Stimulated activated memory B cell treated with anti-CD40 and anti-IgM and Interleukin-4, amounts not matched to agents 10 μg/mL and 1 μg/mL and 100 μg/mL, for 72 hours (primary cell): Measurements from ENCODE around the gene CDH4.
"Not testable (repeated sequence)": the region's sequence is repeated elsewhere in the genome, so short reads cannot be mapped to it uniquely, and the experiment has no call there.

Source experiments
- ATAC-seq: fragments of 150-1000 bp; cut with Tn5 transposase; 2 replicates; pipeline ENCODE4 v1.10.0; 2021
- H3K27ac Mint-ChIP-seq: one replicate; pipeline ENCODE4 v1.8.0; 2022; ENCODE audit warnings: mild to moderate bottlenecking, mixed read lengths
- H3K27me3 Mint-ChIP-seq: one replicate; pipeline ENCODE4 v1.8.0; 2022; ENCODE audit warnings: mixed read lengths
- H3K36me3 Mint-ChIP-seq: one replicate; pipeline ENCODE4 v1.8.0; 2022; ENCODE audit warnings: mixed read lengths
- H3K4me1 Mint-ChIP-seq: one replicate; pipeline ENCODE4 v1.8.0; 2022; ENCODE audit warnings: mixed read lengths
- H3K4me3 Mint-ChIP-seq: one replicate; pipeline ENCODE4 v1.8.0; 2022; ENCODE audit warnings: mild to moderate bottlenecking, moderate library complexity, mixed read lengths
- H3K9me3 Mint-ChIP-seq: one replicate; pipeline ENCODE4 v1.8.0; 2022; ENCODE audit warnings: mixed read lengths

Gene CDH4

DNA sequence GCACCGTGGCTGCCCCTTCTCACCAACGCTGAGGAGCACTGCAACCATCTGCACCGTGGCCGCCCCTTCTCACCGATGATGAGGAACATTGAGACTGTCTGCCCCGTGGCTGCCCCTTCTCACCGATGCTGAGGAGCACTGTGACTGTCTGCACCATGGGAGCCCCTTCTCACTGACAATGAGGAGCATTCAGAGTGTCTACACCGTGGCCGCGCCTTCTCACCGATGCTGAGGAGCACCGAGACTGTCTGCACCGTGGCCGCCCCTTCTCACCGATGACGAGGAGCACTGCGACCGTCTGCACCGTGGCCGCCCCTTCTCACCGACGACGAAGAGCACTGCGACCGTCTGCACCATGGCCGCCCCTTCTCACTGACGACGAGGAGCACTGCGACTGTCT is 693.4 kb downstream of the CDH4 start:
- not testable (repeated sequence) for H3K27me3 Mint-ChIP-seq, H3K4me3 Mint-ChIP-seq, H3K36me3 Mint-ChIP-seq, H3K27ac Mint-ChIP-seq, ATAC-seq, H3K4me1 Mint-ChIP-seq, H3K9me3 Mint-ChIP-seq

DNA sequence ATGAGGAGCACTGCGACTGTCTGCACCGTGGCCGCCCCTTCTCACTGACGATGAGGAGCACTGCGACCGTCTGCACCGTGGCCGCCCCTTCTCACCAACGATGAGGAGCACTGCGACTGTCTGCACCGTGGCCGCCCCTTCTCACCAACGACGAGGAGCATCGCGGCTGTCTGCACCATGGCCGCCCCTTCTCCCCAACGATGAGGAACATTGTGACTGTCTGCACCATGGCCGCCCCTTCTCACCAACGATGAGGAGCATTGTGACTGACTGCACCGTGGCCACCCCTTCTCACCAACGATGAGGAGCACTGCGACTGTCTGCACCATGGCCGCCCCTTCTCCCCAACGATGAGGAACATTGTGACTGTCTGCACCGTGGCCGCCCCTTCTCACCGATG is 696.0 kb downstream of the CDH4 start:
- H3K4me3 Mint-ChIP-seq, ATAC-seq, H3K36me3 Mint-ChIP-seq, H3K27ac Mint-ChIP-seq, H3K9me3 Mint-ChIP-seq, H3K4me1 Mint-ChIP-seq: not testable (repeated sequence)
- H3K27me3 Mint-ChIP-seq, result peaks cover 14% of the 10 kb centered on the region

GRCh38 chr20:61948586-61949362 is 696.7 kb downstream of the CDH4 start:
- no peak for ATAC-seq
- Mint-ChIP-seq H3K9me3 (no peaks in the 10 kb centered on the region), H3K4me1 (no peaks in the 10 kb centered on the region), H3K36me3 (no peaks in the 10 kb centered on the region), H3K27me3 (peaks cover 20% of the 10 kb centered on the region), H3K4me3 (no peak overlapping the region), H3K27ac (no peak overlapping the region)

GRCh38 chr20:61949363-61949713 is 697.3 kb downstream of the CDH4 start:
- no peak overlapping the region for H3K27ac Mint-ChIP-seq

GRCh38 chr20:61949714-61950640 is 697.9 kb downstream of the CDH4 start:
- Mint-ChIP-seq H3K27me3 (peaks cover 32% of the 10 kb centered on the region), H3K27ac (no peak overlapping the region), H3K36me3 (no peaks in the 10 kb centered on the region), H3K4me1 (no peaks in the 10 kb centered on the region), H3K4me3 (no peak overlapping the region), H3K9me3 (no peaks in the 10 kb centered on the region)
- ATAC-seq, result no peak

More at GRCh38 chr20:61949363-61949713, 697.3 kb downstream of the CDH4 start:
- no peaks in the 10 kb centered on the region for H3K4me1 Mint-ChIP-seq
- no peaks in the 10 kb centered on the region for H3K36me3 Mint-ChIP-seq
- no peaks in the 10 kb centered on the region for H3K9me3 Mint-ChIP-seq
- no peak overlapping the region for H3K4me3 Mint-ChIP-seq
- ATAC-seq, result no peak
- H3K27me3 Mint-ChIP-seq, result peaks cover 26% of the 10 kb centered on the region

- Mint-ChIP-seq H3K27me3 (peaks cover 34% of the 10 kb centered on the region), H3K36me3 (no peaks in the 10 kb centered on the region), H3K27ac (no peak overlapping the region), H3K4me1 (no peaks in the 10 kb centered on the region), H3K9me3 (no peaks in the 10 kb centered on the region), H3K4me3 (no peak overlapping the region)
- no peak for ATAC-seq
These were observed 698.6 kb downstream of the CDH4 start for GRCh38 chr20:61950641-61951071.

DNA sequence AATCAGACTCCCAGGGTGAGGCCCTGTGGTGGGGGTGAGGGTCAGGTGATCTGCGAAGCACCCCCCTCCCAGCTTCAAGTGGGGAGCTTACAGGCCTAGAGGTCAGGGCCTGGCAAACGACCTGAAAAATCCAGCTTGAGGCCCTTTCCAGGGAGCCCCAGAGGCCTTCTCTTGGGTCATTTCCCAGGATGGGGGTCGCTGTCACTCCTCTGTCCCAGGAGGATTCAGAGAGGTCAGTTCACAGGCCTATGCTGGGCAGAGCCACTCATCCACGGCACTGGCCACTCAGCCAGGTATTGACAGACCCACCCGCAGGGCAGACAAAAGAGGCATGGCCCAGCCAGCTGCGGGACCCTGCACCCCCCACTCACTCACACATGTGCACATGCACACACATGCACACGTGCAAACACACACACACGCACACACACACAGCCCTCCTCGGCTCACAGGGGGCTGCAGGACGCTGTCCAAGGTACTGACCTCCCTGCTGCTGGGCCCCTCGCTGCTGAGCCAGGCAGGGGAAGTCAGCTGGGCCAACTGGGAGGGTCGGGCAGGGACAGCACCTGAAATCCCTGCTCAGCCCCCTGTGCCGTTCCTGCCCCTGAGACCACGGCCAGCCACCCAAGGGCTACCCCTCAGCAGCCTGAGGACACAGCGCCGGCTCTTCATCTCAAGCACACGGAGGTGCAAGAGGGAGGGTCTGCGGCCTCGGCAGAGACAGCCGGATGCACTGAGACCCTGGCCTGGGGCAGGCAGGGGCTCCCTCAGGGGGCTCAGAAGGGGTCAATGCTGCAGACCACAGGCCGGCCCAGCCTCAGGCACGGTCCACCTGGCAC is 699.9 kb downstream of the CDH4 start:
- no peaks in the 10 kb centered on the region for H3K4me1 Mint-ChIP-seq

DNA sequence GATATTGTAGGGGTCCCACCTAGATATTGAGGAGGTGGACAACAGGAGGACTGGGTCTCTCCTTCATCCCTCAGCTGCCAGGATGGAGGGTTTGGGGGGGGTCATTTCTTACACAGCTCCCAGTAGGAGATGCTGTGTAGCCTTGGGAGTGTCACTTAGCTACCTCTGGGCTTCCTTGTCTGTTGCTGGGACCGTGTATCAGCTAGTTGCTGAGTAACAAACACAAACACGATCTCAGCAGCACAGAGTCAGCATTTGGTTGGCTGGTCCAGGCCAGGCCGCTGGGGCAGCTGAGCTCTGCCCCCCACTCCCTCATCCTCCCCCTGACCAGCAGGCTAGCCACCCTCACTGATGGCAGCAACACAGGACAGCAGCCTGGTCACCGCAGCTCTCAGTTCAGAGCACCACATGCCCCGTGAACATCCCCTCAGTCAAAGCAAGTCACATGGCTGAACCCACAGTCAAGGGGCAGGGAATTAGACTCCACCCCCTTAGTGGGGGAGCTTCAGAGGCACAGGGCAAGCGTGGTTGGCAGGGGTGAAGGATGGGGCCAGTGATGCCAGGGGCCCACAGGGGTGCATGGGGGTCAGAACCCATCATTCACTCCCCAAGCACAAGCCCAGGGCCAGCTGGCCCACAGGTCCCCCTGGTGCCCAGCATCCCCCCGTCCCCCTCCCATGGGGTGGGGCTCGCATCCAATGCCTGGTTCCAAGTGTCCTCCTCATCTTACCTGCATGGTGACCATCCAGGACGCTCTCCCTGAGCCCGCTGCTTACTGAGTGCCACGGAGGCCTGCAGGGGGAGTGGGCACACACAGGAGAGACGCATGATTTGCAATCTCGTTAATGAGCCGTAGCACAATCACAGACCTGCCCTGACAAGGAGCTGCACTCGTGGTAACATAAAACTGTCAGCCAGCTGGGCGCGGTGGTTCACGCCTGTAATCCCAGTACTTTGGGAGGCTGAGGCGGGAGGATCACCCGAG is 701.3 kb downstream of the CDH4 start:
- Mint-ChIP-seq H3K27me3 (peaks cover 34% of the 10 kb centered on the region), H3K9me3 (no peaks in the 10 kb centered on the region), H3K27ac (no peak overlapping the region), H3K36me3 (no peaks in the 10 kb centered on the region), H3K4me3 (no peak overlapping the region), H3K4me1 (no peaks in the 10 kb centered on the region)
- no peak for ATAC-seq

More for the DNA sequence above, 699.9 kb downstream of the CDH4 start:
- Mint-ChIP-seq H3K36me3 (no peaks in the 10 kb centered on the region), H3K27me3 (peaks cover 34% of the 10 kb centered on the region), H3K9me3 (no peaks in the 10 kb centered on the region), H3K4me3 (no peak overlapping the region), H3K27ac (no peak overlapping the region)
- no peak for ATAC-seq

- Mint-ChIP-seq H3K4me1 (no peaks in the 10 kb centered on the region), H3K36me3 (no peaks in the 10 kb centered on the region), H3K4me3 (no peak overlapping the region), H3K9me3 (no peaks in the 10 kb centered on the region), H3K27ac (no peak overlapping the region), H3K27me3 (peaks cover 34% of the 10 kb centered on the region)
- no peak for ATAC-seq
These were observed 702.4 kb downstream of the CDH4 start for GRCh38 chr20:61954276-61955021.

DNA sequence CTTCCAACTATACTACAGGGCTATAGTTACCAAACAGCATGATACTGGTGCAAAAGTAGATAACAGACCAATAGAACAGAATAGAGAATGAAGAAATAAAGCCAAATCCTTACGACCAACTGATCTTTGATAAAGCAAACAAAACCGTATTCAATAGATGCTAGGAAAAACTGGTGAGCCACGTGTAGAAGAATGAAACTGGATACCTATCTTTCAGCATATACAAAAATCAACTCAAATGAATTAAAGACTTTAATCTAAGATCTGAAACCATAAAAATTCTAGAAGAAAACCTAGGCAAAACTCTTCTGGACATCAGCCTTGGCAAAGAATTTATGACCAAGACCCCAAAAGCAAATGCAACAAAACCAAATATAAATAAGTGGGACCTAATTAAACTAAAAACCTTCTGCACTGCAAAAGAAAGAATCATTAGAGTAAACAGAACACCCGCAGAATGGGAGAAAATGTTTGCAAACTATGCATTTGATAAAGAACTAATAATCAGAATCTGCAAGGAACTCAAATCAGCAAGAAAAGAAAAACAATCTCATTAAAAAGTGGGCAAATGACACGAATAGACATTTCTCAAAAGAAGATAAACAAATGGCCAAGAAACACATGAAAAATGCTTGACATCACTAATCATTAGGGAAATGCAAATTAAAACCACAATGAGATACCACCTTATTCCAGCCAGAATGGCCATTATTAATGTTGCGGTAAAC is 703.8 kb downstream of the CDH4 start:
- Mint-ChIP-seq H3K4me1 (no peaks in the 10 kb centered on the region), H3K4me3 (no peak overlapping the region), H3K27me3 (peaks cover 34% of the 10 kb centered on the region), H3K9me3 (no peaks in the 10 kb centered on the region), H3K36me3 (no peaks in the 10 kb centered on the region), H3K27ac (no peak overlapping the region)
- ATAC-seq, result no peak

DNA sequence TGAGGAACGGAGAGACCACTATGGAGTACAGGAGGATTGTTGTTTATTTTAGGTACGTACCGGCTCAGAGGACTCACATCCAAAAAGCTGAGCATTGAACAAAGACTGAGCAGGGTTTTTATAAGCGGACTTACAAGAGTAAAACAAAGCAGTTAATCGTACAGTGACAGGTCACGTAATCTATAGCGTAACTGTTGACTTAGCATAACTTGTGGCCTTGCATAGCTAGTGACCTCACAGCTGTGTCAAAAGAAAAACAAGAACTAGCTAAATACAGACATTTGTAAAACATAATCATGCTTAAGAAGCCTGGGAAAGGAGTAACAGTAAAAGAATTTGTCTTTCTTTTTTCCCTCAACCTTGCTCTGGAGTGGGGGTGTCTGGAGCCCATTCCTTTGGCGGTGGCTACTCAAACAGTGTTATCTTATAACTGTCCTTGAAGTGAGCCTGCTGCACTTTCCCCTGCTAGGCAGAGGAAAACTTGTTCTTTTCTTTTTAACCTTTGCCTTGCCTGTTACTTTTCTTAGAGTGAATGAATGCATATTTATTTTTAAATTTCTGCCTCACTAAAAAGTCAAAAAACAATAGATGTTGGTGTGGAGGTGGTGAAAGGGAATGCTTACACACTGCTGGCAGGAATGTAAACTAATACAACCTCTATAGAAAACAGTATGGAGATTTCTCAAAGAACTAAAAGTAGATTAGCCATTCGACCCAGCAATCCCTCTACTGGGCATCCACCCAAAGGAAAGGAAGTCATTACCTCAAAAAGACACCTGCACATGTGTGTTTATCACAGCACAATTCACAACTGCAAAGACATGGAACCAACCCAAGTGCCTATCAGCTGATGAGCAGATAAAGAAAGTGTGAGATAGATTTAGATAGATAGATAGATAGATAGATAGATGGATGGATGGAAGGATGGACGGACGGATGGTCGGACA is 704.6 kb downstream of the CDH4 start:
- ATAC-seq, result no peak
- Mint-ChIP-seq H3K4me1 (no peaks in the 10 kb centered on the region), H3K9me3 (no peaks in the 10 kb centered on the region), H3K27me3 (peaks cover 34% of the 10 kb centered on the region), H3K4me3 (no peak overlapping the region), H3K27ac (no peak overlapping the region), H3K36me3 (no peaks in the 10 kb centered on the region)

DNA sequence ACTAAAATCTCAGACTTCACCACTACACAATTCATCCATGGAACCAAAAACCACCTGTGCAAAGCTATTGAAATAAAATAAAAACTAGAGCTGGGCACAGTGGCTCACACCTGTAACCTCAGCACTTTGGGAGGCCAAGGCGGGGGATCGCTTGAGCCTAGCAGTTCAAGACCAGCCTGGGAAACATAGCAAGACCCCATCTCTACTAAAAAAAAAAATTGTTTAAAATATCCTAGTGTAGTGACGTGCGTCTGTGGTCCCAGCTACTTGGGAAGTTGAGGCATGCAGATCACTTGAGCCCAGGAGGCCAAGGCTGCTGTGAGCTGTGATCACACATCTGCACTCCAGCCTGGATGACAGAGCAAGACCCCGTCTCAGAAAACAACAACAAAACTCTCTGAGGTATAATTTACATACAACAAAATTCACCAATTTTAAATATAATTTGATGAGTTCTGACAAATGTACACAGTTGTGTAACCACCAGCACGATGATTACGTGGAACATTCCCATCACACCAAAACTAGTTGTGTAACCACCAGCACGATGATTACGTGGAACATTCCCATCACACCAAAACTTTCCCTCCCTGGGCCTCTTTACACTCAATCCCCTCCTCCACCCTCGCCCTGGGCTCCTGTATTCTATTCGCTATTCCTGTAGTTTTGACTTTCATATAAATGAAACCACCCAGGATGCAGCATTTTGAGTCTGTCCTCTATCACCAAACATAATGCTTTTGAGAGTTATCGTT is 706.1 kb downstream of the CDH4 start:
- Mint-ChIP-seq H3K27me3 (peaks cover 20% of the 10 kb centered on the region), H3K4me1 (no peaks in the 10 kb centered on the region), H3K9me3 (no peaks in the 10 kb centered on the region), H3K4me3 (no peak overlapping the region), H3K36me3 (no peaks in the 10 kb centered on the region), H3K27ac (no peak overlapping the region)
- no peak for ATAC-seq
